ENCODE measurements around the gene CD151.

CD151 gene

DNA sequence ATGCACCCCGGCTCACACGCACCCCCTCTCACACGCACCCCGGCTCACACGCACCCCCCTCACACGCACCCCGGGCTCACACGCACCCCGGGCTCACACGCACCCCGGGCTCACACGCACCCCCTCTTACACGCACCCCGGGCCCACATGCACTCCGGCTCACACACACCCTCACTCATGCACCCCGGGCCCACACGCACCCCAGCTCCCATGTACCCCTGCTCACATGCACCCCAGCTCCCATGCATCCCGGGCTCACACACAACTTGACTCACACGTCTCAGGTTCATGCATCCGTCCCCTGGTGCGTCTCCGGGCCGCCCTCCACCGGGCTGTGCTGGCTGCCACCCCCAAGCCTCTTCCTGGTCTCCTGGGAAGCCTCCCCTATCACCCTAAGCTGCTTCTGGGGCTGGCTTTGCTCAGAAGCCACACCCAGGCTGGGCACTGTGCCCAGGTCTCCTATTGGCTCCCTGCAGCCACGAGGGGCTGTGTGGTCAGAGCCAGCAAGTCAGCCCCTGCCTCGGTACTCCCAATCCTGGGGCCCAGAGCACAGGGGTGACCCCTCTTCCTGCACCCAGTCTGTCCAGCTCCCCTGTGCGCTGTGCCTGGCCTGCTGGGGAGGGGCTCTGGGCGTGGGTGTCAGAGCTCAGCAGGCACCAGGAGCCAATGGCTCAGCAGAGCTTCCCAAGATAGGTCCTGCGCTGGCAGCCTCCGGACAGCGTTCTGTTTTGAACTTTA, 26.8 kb downstream of the CD151 start:
- peak; percentile 74 for DNase-seq

GRCh38 chr11:860234-861104, 27.7 kb downstream of the CD151 start:
- no peak for DNase-seq

DNA sequence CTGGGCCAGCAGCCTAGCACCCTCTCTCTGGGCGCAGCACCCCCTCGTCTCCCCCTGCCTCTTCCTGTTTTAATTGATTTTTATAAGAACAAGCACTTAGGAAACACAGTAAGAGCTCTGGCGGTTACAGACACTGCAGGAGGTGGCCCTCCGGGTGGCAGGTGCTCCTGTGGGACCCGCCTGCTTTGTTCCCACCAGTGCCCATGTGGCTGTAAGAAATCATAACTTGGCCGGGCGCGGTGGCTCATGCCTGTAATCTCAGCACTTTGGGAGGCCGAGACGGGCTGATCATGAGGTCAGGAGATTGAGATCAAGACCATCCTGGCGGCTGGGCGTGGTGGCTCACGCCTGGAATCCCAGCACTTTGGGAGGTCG, 28.3 kb downstream of the CD151 start:
- no peak for DNase-seq

- DNase-seq, result no peak
These were observed 29.4 kb downstream of the CD151 start for GRCh38 chr11:862081-862661.

- no peak for DNase-seq
These were observed 29.9 kb downstream of the CD151 start for GRCh38 chr11:862696-863022.

DNA sequence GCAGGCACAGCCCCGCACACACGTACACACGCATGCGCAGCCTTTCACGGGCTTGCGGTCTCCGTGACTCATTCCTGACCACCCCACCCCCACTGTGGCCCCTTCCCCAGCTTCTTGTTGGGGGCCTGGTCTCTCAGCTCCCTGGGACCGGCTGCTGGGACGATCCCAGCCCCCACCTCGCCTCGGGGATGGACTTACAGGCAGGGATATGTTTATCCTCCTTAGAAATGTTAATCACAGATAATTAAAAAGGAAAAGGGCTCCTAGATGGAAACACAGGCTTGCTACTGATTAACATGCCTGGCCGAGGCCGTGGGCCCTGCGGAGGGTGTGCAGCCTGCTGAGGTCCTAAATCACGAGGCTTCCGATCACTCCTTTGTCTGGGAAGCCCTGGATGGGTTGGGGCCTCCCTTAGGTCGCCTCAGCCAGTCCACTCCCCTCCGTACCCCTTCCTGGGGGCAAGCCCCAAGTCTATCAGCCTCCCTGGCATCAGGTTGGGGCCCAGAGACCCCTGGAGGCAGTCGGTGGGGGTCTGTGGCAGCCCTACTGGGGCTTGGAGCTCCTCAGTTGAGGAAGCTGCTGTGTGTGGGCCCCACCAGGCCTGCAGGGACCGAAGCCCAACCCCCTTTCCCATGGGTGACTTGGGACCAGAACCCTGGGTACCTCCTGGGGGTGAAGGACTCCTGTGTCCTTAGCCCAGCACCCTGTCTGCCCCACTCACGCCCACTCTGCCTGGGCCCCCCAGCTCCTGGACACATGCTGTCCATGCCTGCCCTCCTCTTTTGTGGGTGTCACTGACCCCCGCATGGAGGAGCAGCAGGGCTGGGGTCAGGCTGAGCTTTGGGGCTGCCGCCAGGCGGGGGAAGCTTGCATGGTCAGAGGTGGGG, 30.5 kb downstream of the CD151 start:
- no peak for DNase-seq

DNA sequence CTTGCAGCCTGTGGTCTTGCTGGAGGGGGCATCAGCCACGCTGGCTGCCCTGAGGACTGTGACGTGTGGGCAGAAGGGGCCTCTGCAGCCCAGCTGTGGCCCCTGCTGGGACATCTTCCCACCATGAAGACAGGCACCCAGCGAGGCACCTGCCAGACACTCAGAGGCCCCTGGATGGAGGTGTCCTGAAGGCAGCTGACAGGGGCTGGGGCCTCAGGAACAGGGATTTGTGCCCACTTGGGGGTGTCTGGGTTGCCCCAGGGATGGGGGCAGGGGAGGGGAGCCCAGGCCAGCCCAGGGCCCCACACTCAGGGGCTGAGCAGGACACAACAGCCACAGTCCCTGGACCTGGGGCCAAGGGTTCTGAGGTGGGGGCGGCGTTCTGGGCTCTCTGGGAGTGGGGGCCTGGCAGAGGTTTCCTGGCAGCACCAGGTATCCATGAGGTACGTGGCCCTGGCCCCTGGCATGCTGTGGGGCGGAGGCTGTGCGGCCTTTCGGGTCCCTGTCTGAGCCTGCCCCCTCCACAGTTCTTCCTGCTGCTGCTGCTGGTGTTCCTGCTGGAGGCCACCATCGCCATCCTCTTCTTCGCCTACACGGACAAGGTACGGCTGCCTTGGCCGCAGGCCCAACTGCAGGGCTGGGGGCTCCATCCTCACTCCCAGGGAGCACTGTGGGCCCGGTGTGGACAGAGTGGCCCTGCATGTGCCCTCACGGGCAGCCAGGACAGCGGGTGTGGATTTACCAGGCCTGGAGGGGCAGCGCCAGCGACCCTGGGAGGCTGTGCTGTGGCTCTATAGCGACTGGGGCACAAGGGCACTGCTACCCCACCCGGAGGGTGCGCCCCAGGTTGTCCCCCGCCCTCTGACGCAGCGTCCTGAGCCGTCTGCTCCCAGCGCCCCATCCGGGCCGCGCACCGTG, 31.4 kb downstream of the CD151 start:
- no peak for DNase-seq

- DNase-seq, result no peak
These were observed 32.1 kb downstream of the CD151 start for GRCh38 chr11:864898-865297.

GRCh38 chr11:865462-866430, 33.0 kb downstream of the CD151 start:
- no peak for DNase-seq

DNA sequence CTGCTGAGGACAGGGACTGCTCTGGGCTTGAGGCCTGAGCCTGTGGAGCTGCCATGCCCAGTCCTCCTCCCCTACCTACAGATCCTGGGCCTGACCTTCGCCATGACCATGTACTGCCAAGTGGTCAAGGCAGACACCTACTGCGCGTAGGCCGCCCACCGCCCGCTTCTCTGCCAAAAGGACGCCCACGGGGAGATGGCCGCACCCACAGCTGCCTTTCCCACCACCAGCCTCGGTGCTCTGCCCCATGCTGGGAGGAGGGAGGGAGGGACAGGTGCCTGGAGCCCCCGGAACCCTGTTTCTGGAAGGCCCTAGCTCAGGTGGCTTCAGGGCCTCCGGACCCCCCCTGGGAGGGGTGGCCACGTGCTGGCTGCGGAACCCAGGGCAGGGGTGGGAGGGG, 33.7 kb downstream of the CD151 start:
- DNase-seq, result no peak

DNA sequence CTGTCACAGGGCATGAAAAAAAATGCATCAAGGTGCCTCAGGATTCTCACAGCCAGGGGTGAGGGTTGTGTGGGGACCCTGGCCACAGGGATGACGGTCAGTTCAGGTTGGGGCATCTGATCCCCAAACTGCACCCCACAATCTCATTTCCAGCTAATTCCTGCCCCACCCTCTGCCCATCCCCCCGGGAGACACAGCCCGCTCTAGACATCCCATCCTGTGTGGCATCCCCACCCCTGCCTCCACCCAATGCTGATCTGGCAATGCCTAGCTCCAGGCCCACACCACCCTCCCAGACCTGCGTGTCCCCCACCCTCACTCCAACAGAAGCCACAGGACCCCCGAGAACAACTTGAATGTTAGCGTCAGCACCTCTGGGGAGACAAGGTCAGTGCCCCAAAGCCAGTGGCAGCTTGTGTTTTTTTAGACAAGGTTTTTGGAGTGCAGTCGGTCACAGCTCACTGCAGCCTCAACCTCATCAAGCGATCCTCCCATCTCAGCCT, 35.2 kb downstream of the CD151 start:
- no peak for DNase-seq

DNA sequence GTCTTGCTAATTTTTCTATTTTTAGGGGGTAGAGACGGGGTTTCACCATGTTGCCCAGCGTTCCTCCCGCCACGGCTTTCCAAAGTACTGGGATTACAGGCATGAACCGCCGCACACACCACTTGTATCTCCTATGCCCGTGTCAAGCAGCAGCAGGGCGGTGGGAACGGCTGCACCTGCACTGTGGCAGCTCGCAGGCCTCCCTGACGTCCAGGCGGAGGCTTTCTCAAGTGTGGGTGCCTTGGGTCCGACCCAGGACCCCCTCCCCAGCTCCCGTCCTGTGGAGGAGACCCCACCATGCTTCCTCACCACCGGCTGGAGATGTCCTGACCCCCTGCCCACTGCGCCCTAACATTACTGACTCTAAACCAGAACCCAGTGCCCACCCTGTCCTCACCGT, 35.6 kb downstream of the CD151 start:
- no peak for DNase-seq

DNA sequence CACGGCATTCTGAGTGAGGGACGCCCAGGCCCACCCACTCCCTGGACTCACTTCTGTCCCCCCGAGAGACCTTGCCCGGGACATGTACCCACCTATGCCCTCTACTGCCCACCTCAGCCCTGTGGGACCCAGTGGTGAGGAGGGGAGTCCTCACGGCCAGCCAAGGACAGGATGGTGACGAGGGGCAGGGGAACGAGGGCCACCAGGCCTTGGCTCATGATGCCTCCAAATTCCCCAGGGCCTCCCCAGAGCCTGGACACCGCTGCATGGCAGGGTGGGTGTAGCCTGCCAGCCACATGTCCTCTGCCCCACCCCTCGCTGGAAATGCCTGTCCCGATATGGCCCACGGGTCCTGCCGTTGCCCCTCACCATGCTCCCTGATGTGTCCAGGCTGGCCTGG, 36.0 kb downstream of the CD151 start:
- DNase-seq, result no peak

- no peak for DNase-seq
These were observed 36.8 kb downstream of the CD151 start for GRCh38 chr11:869399-870126.

GRCh38 chr11:870127-870413, 37.3 kb downstream of the CD151 start:
- no peak for DNase-seq

- no peak for DNase-seq
These were observed 37.7 kb downstream of the CD151 start for GRCh38 chr11:870418-870817.

DNA sequence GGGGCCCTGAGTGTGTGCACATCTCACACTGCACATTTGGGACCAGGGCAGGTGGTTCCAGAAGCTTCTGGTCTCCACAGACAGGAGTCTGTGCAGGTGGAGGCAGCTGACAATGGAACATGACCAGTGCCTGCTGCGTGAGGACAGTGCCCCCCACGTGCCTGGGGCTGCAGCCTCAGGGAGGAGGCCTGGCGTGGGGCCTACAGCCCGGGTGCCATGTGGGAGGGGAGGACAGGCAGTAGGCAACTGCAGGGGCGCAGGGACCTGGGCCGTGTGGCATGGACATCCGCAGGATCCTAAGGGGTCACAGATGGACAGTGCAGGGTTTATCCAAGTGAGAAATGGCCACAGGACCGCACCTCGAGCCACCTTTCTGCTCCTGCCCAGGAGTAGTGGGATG, 38.7 kb downstream of the CD151 start:
- no peak for DNase-seq

DNA sequence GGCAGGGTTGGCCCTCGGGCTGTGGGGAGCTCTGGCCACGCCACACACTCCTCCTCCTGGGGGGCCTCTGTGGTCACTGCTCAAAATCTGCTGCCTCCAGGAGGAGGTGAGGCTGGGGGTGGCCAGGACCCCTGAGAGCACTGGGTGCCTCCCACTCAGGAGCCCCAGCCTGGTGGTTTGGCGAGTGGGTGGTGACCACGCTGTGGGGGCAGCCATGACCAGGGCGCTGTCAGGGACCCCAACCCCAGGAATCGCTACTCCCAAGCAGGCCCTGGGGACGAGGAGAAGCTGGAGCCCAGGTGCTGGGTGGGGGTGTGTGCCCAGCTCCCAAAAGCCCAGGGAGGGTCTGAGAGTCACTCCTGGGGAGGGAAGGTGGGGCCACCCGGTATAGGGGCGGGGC, 40.0 kb downstream of the CD151 start:
- no peak for DNase-seq

DNA sequence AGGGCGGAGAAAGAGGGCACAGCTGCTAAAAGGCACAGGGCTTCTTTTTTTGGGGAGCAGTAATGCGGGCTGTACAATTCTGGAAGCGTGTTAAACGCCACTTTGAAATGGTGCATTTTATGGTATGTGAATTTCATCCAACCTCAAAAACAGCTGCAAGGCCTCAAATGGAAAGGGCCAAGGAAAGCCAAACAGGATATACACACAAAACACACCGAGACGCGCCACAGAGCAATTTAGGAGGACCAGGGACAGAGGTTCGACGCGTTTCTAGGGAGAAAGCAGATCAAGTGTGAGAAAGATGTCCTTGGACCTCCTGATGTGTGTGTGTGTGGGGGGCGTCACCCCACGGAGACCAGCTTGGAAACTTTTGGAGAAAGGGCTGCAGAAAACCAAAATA, 41.0 kb downstream of the CD151 start:
- DNase-seq, result no peak

DNA sequence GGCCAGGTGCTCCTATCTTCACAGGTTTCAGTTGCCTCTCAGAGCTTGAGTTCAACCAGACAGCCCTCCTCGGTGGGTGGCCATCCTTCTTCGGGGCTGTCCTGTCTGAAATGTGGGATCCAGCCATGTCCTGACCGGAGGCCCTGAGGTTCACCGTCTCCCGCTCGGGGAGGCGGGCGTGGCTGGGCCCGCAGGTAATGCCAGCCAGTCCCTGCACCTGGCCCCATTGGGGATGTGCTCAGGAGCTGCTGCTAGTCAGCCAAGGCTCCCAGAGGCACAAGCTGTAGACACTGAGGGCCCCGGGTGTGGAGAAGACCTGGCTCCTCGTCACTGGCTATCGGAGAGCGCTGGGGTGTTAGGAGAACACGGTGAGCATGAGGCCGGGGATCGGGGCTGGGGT, 42.5 kb downstream of the CD151 start:
- no peak for DNase-seq

Data from NCI-H226 (cell line).